DND-41 (cell line): ENCODE results near the gene AHCYL2.

Source experiments
- EZH2 ChIP-seq: IDR thresholded peaks from 3 replicates; pipeline ENCODE4 v1.6.1; 2012; ENCODE audit warnings: borderline replicate concordance, low read depth, mild to moderate bottlenecking, moderate library complexity, low read length, inconsistent platforms; ENCODE audit not compliant: severe bottlenecking
- TF ChIP-seq, protein P1 (sequence below): IDR thresholded peaks from 2 replicates; pipeline ENCODE4 v1.5.1; 2012; ENCODE audit warnings: borderline replicate concordance, low read length, moderate library complexity, mild to moderate bottlenecking; ENCODE audit not compliant: poor library complexity, severe bottlenecking; ENCODE audit errors: extremely low read depth

DNA sequence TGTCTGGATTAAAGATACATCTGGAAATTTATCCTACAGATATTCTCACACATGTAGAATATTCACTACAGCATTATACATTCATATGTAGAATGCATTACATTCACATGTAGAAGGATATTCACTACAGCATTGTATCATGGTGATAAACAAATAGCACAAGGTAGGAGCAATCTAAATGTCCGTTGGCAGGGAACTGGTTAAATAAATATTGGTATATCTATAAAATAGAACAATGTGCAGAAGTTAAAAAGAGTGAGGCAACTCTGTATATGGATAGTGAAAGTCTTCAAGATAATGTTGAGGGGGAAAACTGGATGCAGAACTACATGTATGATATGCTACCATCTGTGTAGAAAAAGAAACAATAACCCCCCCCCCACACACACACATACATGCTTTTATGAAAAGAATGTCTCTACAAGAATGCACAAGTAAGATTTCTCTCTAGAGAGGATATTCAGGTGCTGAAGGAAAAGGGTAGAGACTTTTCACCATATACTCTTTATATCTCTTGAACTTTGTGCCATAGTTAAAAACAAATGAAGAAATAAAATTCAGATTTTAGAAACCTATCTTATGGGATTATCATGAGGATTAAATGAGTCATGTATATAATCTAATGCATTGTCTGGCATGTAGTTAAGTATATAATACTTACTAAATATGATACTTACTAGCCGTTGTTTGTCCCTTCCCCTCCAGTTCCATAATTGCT, 123.4 kb downstream of the AHCYL2 start:
- TF ChIP-seq, protein P1, sequence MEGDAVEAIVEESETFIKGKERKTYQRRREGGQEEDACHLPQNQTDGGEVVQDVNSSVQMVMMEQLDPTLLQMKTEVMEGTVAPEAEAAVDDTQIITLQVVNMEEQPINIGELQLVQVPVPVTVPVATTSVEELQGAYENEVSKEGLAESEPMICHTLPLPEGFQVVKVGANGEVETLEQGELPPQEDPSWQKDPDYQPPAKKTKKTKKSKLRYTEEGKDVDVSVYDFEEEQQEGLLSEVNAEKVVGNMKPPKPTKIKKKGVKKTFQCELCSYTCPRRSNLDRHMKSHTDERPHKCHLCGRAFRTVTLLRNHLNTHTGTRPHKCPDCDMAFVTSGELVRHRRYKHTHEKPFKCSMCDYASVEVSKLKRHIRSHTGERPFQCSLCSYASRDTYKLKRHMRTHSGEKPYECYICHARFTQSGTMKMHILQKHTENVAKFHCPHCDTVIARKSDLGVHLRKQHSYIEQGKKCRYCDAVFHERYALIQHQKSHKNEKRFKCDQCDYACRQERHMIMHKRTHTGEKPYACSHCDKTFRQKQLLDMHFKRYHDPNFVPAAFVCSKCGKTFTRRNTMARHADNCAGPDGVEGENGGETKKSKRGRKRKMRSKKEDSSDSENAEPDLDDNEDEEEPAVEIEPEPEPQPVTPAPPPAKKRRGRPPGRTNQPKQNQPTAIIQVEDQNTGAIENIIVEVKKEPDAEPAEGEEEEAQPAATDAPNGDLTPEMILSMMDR = no peak
- no peak for TF ChIP-seq EZH2
